A549 (cell line): ENCODE measurements around the gene PACS2.

Experiments used
- BHLHE40 ChIP-seq: IDR thresholded peaks from 2 replicates; pipeline ENCODE4 v1.6.1; 2012; ENCODE audit warnings: low read depth, low read length, inconsistent platforms
- CBX8 ChIP-seq: fragments of 200-600 bp; sonication (generic); IDR thresholded peaks from 2 replicates; pipeline ENCODE4 v1.6.1; 2016
- EP300 ChIP-seq, 2 experiments: fragments of >200 bp; sonication (Bioruptor Twin); formaldehyde crosslinking; IDR thresholded peaks; 2 replicates in 1 of 2; 3 replicates in 1 of 2; pipeline ENCODE4 v1.6.1; 2016 to 2017
- FOXS1 ChIP-seq: fragments of 250-450 bp; sonication (Bioruptor Pico); IDR thresholded peaks from 2 replicates; pipeline ENCODE4 v1.5.0; 2020; ENCODE audit warnings: mild to moderate bottlenecking, moderate library complexity
- GATA3 ChIP-seq: IDR thresholded peaks from 2 replicates; pipeline ENCODE4 v1.6.1; 2012; ENCODE audit warnings: borderline replicate concordance
- HDAC2 ChIP-seq: fragments of 200-600 bp; sonication (generic); IDR thresholded peaks from 2 replicates; pipeline ENCODE4 v1.6.1; 2016
- JUN ChIP-seq, 2 experiments: fragments of >200 bp; sonication (Bioruptor Twin); formaldehyde crosslinking; IDR thresholded peaks; 2 replicates in 1 of 2; 3 replicates in 1 of 2; pipeline ENCODE4 v1.6.1; 2016 to 2017
- MYC ChIP-seq: IDR thresholded peaks from 2 replicates; pipeline ENCODE4 v1.6.1; 2012; ENCODE audit warnings: mild to moderate bottlenecking, inconsistent platforms, low read length, improper control_type of control experiment, borderline replicate concordance
- POLR2A ChIP-seq: IDR thresholded peaks from 2 replicates; pipeline ENCODE4 v1.6.1; 2012; ENCODE audit warnings: mild to moderate bottlenecking, low read length
- RCOR1 ChIP-seq: fragments of 150-350 bp; IDR thresholded peaks from 2 replicates; pipeline ENCODE4 v1.6.1; 2014; ENCODE audit warnings: antibody characterized with exemption, low read length, low read depth
- RFX5 ChIP-seq: fragments of 450-650 bp; IDR thresholded peaks from 2 replicates; pipeline ENCODE4 v1.7.1; 2014; ENCODE audit warnings: antibody characterized with exemption, mild to moderate bottlenecking, moderate library complexity
- SMC3 ChIP-seq: fragments of >200 bp; sonication (Bioruptor Twin); formaldehyde crosslinking; IDR thresholded peaks from 3 replicates; pipeline ENCODE4 v1.6.1; 2018; ENCODE audit warnings: inconsistent platforms
- TF ChIP-seq, protein P1 (sequence below): fragments of >200 bp; sonication (Bioruptor Twin); formaldehyde crosslinking; IDR thresholded peaks from 3 replicates; pipeline ENCODE4 v1.5.1; 2016
- TF ChIP-seq, protein P2 (sequence below): fragments of 250-450 bp; sonication (Bioruptor Pico); IDR thresholded peaks from 2 replicates; pipeline ENCODE4 v1.5.0; 2020; ENCODE audit warnings: low read depth, mild to moderate bottlenecking, moderate library complexity

DNA sequence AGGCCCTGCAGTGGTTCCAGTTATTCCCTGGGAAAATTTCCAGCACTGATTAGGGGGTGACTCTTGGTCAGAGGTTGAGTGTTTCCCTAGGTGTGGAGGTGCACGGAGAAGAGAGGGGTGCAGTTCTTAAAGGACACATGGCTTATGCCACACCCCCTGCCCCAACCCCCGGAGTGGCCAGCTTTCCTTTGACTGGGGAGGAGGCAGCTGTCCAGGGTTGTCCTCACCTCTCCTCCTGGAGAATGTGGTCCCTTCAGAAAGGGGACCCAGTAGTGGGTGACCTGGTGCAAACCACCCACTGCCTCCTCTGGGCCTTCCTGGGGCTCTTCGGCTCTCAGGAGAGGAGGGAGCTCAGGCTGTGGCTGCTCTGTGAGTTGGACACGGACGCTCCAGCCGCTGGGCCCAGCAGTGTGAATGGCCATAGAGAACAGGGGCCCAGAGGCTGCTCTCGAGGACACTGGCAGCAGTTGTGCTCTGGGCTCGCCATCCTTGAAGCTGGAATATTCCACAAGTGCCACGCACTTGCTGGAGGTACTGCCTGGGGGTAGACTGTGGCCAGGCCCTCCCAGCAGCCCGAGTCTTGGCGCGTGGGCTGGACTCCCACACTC, 13.6 kb downstream of the PACS2 start:
- TF ChIP-seq, protein P1, sequence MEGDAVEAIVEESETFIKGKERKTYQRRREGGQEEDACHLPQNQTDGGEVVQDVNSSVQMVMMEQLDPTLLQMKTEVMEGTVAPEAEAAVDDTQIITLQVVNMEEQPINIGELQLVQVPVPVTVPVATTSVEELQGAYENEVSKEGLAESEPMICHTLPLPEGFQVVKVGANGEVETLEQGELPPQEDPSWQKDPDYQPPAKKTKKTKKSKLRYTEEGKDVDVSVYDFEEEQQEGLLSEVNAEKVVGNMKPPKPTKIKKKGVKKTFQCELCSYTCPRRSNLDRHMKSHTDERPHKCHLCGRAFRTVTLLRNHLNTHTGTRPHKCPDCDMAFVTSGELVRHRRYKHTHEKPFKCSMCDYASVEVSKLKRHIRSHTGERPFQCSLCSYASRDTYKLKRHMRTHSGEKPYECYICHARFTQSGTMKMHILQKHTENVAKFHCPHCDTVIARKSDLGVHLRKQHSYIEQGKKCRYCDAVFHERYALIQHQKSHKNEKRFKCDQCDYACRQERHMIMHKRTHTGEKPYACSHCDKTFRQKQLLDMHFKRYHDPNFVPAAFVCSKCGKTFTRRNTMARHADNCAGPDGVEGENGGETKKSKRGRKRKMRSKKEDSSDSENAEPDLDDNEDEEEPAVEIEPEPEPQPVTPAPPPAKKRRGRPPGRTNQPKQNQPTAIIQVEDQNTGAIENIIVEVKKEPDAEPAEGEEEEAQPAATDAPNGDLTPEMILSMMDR, result no peak
- no peak for TF ChIP-seq EP300 (IDR thresholded peaks at IDR 0.05)
- TF ChIP-seq RFX5, result no peak
- TF ChIP-seq POLR2A, result no peak
- TF ChIP-seq RCOR1, result no peak
- TF ChIP-seq BHLHE40, result no peak
- TF ChIP-seq JUN (IDR thresholded peaks at IDR 0.05), result no peak
- TF ChIP-seq CBX8, result no peak
- TF ChIP-seq, protein P2, sequence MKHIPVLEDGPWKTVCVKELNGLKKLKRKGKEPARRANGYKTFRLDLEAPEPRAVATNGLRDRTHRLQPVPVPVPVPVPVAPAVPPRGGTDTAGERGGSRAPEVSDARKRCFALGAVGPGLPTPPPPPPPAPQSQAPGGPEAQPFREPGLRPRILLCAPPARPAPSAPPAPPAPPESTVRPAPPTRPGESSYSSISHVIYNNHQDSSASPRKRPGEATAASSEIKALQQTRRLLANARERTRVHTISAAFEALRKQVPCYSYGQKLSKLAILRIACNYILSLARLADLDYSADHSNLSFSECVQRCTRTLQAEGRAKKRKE (CRISPR knock-in tag), result no peak
- TF ChIP-seq HDAC2, result no peak
- no peak for TF ChIP-seq SMC3
- no peak for TF ChIP-seq GATA3
- no peak for TF ChIP-seq MYC
- TF ChIP-seq FOXS1, result no peak
